ENCODE measurements around the gene ZNF473. TPM values are rescaled to one million over a fixed set of nuclear protein-coding genes. Genes with fewer than 3 reads are reported as not detected.

Gene ZNF473
- polyA plus RNA-seq, 1 donor (not counting 4 experiments of a cell fraction or from before 2014, with no cell fraction given), result 7.7 TPM

DNA sequence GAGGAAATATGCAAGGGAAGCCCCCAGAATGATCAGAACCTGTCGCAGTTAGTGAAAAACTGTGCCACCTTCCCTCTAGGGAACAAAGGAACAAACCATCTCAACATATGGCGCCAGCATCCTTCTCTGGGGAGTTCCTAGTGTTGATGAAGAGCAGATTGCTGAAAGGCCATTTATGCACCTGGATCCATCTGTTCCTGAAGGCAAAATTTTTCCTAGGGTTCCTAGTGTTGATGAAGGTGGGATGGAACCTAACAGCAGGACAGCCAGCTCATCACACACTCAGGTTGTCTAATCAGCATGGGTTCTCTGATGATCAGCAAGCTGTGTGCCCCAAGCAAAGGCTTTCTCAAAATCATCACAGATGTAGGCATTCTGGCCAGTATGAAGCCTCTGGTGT, 32.6 kb downstream of the ZNF473 start:
- Histone ChIP-seq H4K20me1 (ENCODE audit: control insufficient read depth, extremely low read depth, insufficient read depth, low read length) (no peaks in the 10 kb centered on the region), H3K9me1 (ENCODE audit: control insufficient read depth, extremely low read depth, insufficient read depth, low read length) (no peaks in the 10 kb centered on the region), H3K4me2 (ENCODE audit: control insufficient read depth, extremely low read depth, insufficient read depth, low read depth, low read length) (no peak overlapping the region), H3K79me2 (ENCODE audit: control insufficient read depth, insufficient read depth, low read length) (no peaks in the 10 kb centered on the region), H3K36me3 (ENCODE audit: control insufficient read depth in 2 of 2, extremely low read depth in 1 of 2, insufficient read depth in 2 of 2, low read length in 2 of 2) (no peaks in the 10 kb centered on the region), H3K27me3 (ENCODE audit: control insufficient read depth, extremely low read depth, insufficient read depth, low read length) (no peaks in the 10 kb centered on the region), H3K27ac (ENCODE audit: control insufficient read depth, insufficient read depth, low read length) (no peak overlapping the region), H3K9me3 (ENCODE audit: control insufficient read depth, low read depth, low read length) (peaks cover 15% of the 10 kb centered on the region), H3K9ac (ENCODE audit: control insufficient read depth, extremely low read depth, insufficient read depth, low read length) (no peak overlapping the region), H3K4me1 (ENCODE audit: control insufficient read depth, extremely low read depth, insufficient read depth, low read length) (no peaks in the 10 kb centered on the region), H2AFZ (ENCODE audit: control insufficient read depth, low read length) (no peak overlapping the region), H3K4me3 (ENCODE audit: control insufficient read depth in 2 of 3, extremely low read depth in 1 of 3, insufficient read depth in 2 of 3, low read depth in 1 of 3, low read length in 3 of 3) (no peak overlapping the region)
- dilution Hi-C loops (cut with MboI; ENCODE audit: extremely low pct_ligation_motif_present, low sequenced_read_pairs), result no loop called here
- no peak for DNase-seq (ENCODE audit: low read depth, low spot score)
- no peak for TF ChIP-seq EZH2 (IDR thresholded peaks at IDR 0.05; ENCODE audit: low read length)
- TF ChIP-seq, protein P1, sequence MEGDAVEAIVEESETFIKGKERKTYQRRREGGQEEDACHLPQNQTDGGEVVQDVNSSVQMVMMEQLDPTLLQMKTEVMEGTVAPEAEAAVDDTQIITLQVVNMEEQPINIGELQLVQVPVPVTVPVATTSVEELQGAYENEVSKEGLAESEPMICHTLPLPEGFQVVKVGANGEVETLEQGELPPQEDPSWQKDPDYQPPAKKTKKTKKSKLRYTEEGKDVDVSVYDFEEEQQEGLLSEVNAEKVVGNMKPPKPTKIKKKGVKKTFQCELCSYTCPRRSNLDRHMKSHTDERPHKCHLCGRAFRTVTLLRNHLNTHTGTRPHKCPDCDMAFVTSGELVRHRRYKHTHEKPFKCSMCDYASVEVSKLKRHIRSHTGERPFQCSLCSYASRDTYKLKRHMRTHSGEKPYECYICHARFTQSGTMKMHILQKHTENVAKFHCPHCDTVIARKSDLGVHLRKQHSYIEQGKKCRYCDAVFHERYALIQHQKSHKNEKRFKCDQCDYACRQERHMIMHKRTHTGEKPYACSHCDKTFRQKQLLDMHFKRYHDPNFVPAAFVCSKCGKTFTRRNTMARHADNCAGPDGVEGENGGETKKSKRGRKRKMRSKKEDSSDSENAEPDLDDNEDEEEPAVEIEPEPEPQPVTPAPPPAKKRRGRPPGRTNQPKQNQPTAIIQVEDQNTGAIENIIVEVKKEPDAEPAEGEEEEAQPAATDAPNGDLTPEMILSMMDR (optimal IDR thresholded peaks at IDR 0.05 in 1 of 3, IDR thresholded peaks at IDR 0.05 in 1 of 3, conservative IDR thresholded peaks at IDR 0.05 in 1 of 3; ENCODE audit: extremely low read depth in 1 of 3, insufficient read depth in 2 of 3, low read length in 3 of 3), result no peak
- FAIRE-seq, result no peak

DNA sequence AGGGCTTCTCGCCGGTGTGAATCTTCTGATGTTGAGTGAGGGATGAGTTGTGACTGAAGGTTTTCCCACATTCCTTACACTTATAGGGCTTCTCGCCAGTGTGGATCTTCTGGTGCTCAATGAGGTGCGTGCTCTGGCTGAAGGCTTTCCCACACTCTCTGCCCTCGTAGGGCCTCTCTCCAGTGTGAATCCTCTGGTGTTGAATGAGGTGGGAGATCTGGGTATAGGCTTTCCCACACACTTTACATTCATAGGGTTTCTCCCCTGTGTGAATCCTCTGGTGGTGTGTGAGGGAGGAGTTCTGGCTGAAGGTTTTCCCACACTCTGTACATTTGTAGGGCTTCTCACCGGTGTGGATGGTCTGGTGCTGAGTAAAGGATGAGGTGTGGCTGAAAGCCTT, 33.2 kb downstream of the ZNF473 start:
- H3K9me1 ChIP-seq (ENCODE audit: control insufficient read depth, extremely low read depth, insufficient read depth, low read length), result no peaks in the 10 kb centered on the region
- FAIRE-seq, result no peak
- no peak overlapping the region for H2AFZ ChIP-seq (ENCODE audit: control insufficient read depth, low read length)
- H3K27me3 ChIP-seq (ENCODE audit: control insufficient read depth, extremely low read depth, insufficient read depth, low read length), result no peaks in the 10 kb centered on the region
- TF ChIP-seq, protein P1 (optimal IDR thresholded peaks at IDR 0.05 in 1 of 3, IDR thresholded peaks at IDR 0.05 in 1 of 3, conservative IDR thresholded peaks at IDR 0.05 in 1 of 3; ENCODE audit: extremely low read depth in 1 of 3, insufficient read depth in 2 of 3, low read length in 3 of 3), result no peak
- TF ChIP-seq EZH2 (IDR thresholded peaks at IDR 0.05; ENCODE audit: low read length), result no peak
- no peak overlapping the region for H3K4me2 ChIP-seq (ENCODE audit: control insufficient read depth, extremely low read depth, insufficient read depth, low read depth, low read length)
- H4K20me1 ChIP-seq (ENCODE audit: control insufficient read depth, extremely low read depth, insufficient read depth, low read length), result no peaks in the 10 kb centered on the region
- dilution Hi-C loops (cut with MboI; ENCODE audit: extremely low pct_ligation_motif_present, low sequenced_read_pairs), result no loop called here
- H3K9ac ChIP-seq (ENCODE audit: control insufficient read depth, extremely low read depth, insufficient read depth, low read length), result no peak overlapping the region
- no peaks in the 10 kb centered on the region for H3K4me1 ChIP-seq (ENCODE audit: control insufficient read depth, extremely low read depth, insufficient read depth, low read length)
- H3K79me2 ChIP-seq (ENCODE audit: control insufficient read depth, insufficient read depth, low read length), result no peaks in the 10 kb centered on the region
- no peaks in the 10 kb centered on the region for H3K36me3 ChIP-seq (ENCODE audit: control insufficient read depth in 2 of 2, extremely low read depth in 1 of 2, insufficient read depth in 2 of 2, low read length in 2 of 2)
- H3K9me3 ChIP-seq (ENCODE audit: control insufficient read depth, low read depth, low read length), result peaks cover 15% of the 10 kb centered on the region
- H3K4me3 ChIP-seq (ENCODE audit: control insufficient read depth in 2 of 3, extremely low read depth in 1 of 3, insufficient read depth in 2 of 3, low read depth in 1 of 3, low read length in 3 of 3), result no peak overlapping the region
- no peak overlapping the region for H3K27ac ChIP-seq (ENCODE audit: control insufficient read depth, insufficient read depth, low read length)
- no peak for DNase-seq (ENCODE audit: low read depth, low spot score)

Data from keratinocyte (primary cell).